NCI-H2227 treated with DMSO at 0.1 percent for 48 hours (cell line): Measurements from ENCODE around the gene SLC10A6.

Experiments used
- DNase-seq: peaks from one replicate; lab custom pipeline; 2025; lab: John Stamatoyannopoulos, UW

SLC10A6 gene

DNA sequence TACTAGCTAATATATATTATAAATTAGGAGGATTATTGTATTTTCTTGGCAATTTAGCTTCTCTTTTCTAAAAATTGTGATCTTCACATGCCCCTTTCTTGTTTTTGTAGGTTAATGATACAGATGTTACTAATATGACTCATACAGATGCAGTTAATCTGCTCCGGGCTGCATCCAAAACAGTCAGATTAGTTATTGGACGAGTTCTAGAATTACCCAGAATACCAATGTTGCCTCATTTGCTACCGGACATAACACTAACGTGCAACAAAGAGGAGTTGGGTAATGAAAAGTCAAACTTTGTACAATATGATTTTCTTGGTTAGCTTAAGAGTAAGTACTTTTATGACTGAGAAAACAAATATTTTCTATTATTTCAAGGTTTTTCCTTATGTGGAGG lies 74.1 kb downstream of the SLC10A6 start:
- DNase-seq = no peak
